Esophagus squamous epithelium (tissue), 4 donors: ENCODE results near the gene ZNF669.

ENCODE experiments used
- POLR2A ChIP-seq, 4 donors: fragments of 450-650 bp; IDR thresholded peaks; one replicate each; pipeline ENCODE4 v1.6.1; 2017; ENCODE audit warnings: antibody characterized with exemption in 4 of 4, mild to moderate bottlenecking in 4 of 4, moderate library complexity in 3 of 4
- TF ChIP-seq, protein P1 (sequence below), 6 experiments: fragments of 450-650 bp in 4 of 6; fragments of 200-600 bp in 2 of 6; sonication (generic) in 2 of 6; IDR thresholded peaks; one replicate each; pipeline ENCODE4 v1.5.1; 2016 to 2019; ENCODE audit warnings: antibody characterized with exemption in 6 of 6, mild to moderate bottlenecking in 4 of 6, moderate library complexity in 4 of 6

DNA sequence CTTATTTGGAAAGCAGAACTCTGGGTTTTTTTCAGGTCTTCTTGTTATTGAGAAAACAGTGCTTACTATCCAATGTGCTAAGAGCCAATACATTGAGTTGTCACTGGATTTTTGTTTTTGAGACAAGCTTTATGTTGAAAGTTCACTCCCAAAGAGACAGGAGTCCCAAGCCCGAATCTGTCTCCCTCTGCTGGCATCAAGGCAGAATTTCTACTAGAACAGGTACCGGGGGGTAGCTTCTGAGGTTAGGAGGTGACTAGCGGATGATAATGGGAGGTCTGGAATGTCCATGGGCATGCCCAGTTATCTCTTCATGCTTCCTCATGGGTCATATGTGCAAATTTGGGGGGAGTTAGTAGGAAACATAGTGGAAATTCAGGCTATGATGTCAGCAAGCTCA, 42.5 kb upstream of the ZNF669 start:
- no peak for TF ChIP-seq POLR2A (IDR thresholded peaks at IDR 0.05)
- TF ChIP-seq, protein P1, sequence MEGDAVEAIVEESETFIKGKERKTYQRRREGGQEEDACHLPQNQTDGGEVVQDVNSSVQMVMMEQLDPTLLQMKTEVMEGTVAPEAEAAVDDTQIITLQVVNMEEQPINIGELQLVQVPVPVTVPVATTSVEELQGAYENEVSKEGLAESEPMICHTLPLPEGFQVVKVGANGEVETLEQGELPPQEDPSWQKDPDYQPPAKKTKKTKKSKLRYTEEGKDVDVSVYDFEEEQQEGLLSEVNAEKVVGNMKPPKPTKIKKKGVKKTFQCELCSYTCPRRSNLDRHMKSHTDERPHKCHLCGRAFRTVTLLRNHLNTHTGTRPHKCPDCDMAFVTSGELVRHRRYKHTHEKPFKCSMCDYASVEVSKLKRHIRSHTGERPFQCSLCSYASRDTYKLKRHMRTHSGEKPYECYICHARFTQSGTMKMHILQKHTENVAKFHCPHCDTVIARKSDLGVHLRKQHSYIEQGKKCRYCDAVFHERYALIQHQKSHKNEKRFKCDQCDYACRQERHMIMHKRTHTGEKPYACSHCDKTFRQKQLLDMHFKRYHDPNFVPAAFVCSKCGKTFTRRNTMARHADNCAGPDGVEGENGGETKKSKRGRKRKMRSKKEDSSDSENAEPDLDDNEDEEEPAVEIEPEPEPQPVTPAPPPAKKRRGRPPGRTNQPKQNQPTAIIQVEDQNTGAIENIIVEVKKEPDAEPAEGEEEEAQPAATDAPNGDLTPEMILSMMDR (IDR thresholded peaks at IDR 0.05) = no peak
